GM18505 (cell line): ENCODE measurements around the gene SOS2.

Source experiments
- ATAC-seq: cut with Tn5 transposase; IDR thresholded peaks from one replicate; pipeline ENCODE4 v1.9.1; 2021; ENCODE audit not compliant: unreplicated experiment
- POLR2A ChIP-seq: IDR thresholded peaks from 4 replicates; pipeline ENCODE4 v1.6.1; 2011; ENCODE audit warnings: borderline replicate concordance; ENCODE audit not compliant: insufficient read depth, insufficient read length; ENCODE audit errors: extremely low read depth

SOS2 gene

GRCh38 chr14:50242096-50242495 lies 10.7 kb upstream of the SOS2 start:
- TF ChIP-seq POLR2A, result no peak
- no peak for ATAC-seq

GRCh38 chr14:50237427-50237826 lies 6.0 kb upstream of the SOS2 start:
- TF ChIP-seq POLR2A, result no peak
- no peak for ATAC-seq

GRCh38 chr14:50233951-50234250 lies 2.5 kb upstream of the SOS2 start:
- no peak for ATAC-seq
- TF ChIP-seq POLR2A, result no peak

GRCh38 chr14:50233166-50233950 lies 2.0 kb upstream of the SOS2 start:
- TF ChIP-seq POLR2A, result no peak
- ATAC-seq, result no peak

- no peak for TF ChIP-seq POLR2A
- ATAC-seq, result no peak
Measured at GRCh38 chr14:50232276-50232642, 881 bp upstream of the SOS2 start.

- TF ChIP-seq POLR2A, result no peak
- peak; percentile 30 for ATAC-seq
Measured at GRCh38 chr14:50230701-50231474, 490 bp downstream of the SOS2 start.

GRCh38 chr14:50230401-50230700 lies 1.0 kb downstream of the SOS2 start:
- no peak for TF ChIP-seq POLR2A
- ATAC-seq, result no peak

- no peak for TF ChIP-seq POLR2A
Measured at GRCh38 chr14:50229681-50230080, 1.7 kb downstream of the SOS2 start.

GRCh38 chr14:50228313-50228712 lies 3.1 kb downstream of the SOS2 start:
- no peak for TF ChIP-seq POLR2A

More at GRCh38 chr14:50229681-50230080, 1.7 kb downstream of the SOS2 start:
- no peak for ATAC-seq

GRCh38 chr14:50225974-50226297 lies 5.4 kb downstream of the SOS2 start:
- TF ChIP-seq POLR2A, result no peak
- no peak for ATAC-seq

More at GRCh38 chr14:50228313-50228712, 3.1 kb downstream of the SOS2 start:
- ATAC-seq, result no peak

GRCh38 chr14:50225067-50225973 lies 6.1 kb downstream of the SOS2 start:
- no peak for ATAC-seq
- TF ChIP-seq POLR2A, result no peak

- no peak for TF ChIP-seq POLR2A
- no peak for ATAC-seq
Measured at GRCh38 chr14:50222055-50222613, 9.2 kb downstream of the SOS2 start.

- ATAC-seq, result no peak
- TF ChIP-seq POLR2A, result no peak
Measured at GRCh38 chr14:50218501-50218900, 12.9 kb downstream of the SOS2 start.
